Endothelial cell of umbilical vein (primary cell): ENCODE measurements around the gene SLC39A12. TPM values are rescaled to one million over a fixed set of nuclear protein-coding genes. Genes with fewer than 3 reads are reported as not detected.

ENCODE experiments used
- BruUV-seq: library from RNA; stranded (reverse); fragments of 400-500 nt; replicated peaks from 2 replicates; lab custom pipeline; 2021; lab: Mats Ljungman, UMichigan
- CTCF ChIA-PET: fragments of 300-600, 350-600 bp; sonication (Branson Sonifier 250); formaldehyde crosslinking; loops from one replicate; lab custom pipeline; 2021; ENCODE audit warnings: antibody characterized with exemption, inconsistent platforms; lab: Charles Lee
- POLR2A ChIA-PET: fragments of 300-600, 350-600 bp; sonication (Branson Sonifier 250); formaldehyde crosslinking; loops from one replicate; lab custom pipeline; 2021; ENCODE audit warnings: antibody characterized with exemption, inconsistent platforms; lab: Charles Lee
- DNase-seq: peaks from one replicate; pipeline ENCODE4 v3.0.0-alpha.2; 2011; ENCODE audit warnings: low read depth, low spot score
- FAIRE-seq: peaks from 2 replicates; lab custom pipeline; 2011; peaks lifted over from hg19 to GRCh38; lab: Jason Lieb, UNC
- H2AFZ ChIP-seq: 2 replicates; pipeline ENCODE4 v1.6.0; 2012; ENCODE audit warnings: low read depth, low read length, control low read depth, inconsistent platforms
- H3K27ac ChIP-seq: 2 replicates; pipeline ENCODE4 v1.5.1; 2011; ENCODE audit warnings: low read depth, mild to moderate bottlenecking, control low read depth, low read length, moderate library complexity; ENCODE audit not compliant: insufficient read depth
- H3K27me3 ChIP-seq, 2 experiments: 2 replicates each; pipeline versions ENCODE4 v1.6.0 to v1.6.1; 2011; ENCODE audit warnings: low read length in 2 of 2, mixed read lengths in 1 of 2; ENCODE audit not compliant: control insufficient read depth in 2 of 2, insufficient read depth in 2 of 2
- H3K36me3 ChIP-seq, 2 experiments: 2 replicates in 1 of 2; 3 replicates in 1 of 2; pipeline ENCODE4 v1.5.1; 2011; ENCODE audit warnings: low read length in 2 of 2, mild to moderate bottlenecking in 1 of 2, moderate library complexity in 1 of 2; ENCODE audit not compliant: control insufficient read depth in 2 of 2, insufficient read depth in 2 of 2; ENCODE audit errors: extremely low read depth in 1 of 2
- H3K4me1 ChIP-seq: 3 replicates; pipeline ENCODE4 v1.5.1; 2011; ENCODE audit warnings: mild to moderate bottlenecking, low read length; ENCODE audit not compliant: control insufficient read depth, insufficient read depth; ENCODE audit errors: extremely low read depth
- H3K4me2 ChIP-seq: 2 replicates; pipeline ENCODE4 v1.6.1; 2011; ENCODE audit warnings: low read length, control low read depth, mixed read lengths; ENCODE audit not compliant: insufficient read depth
- H3K4me3 ChIP-seq, 3 experiments: fragments of 200-600 bp in 1 of 3; sonication (generic), shearing (Covaris generic) in 1 of 3; replicated peaks in 1 of 3; 2 replicates each; pipeline ENCODE4 v1.5.1; 2011 to 2016; ENCODE audit warnings: control low read depth in 3 of 3, low read length in 3 of 3, mild to moderate bottlenecking in 2 of 3, inconsistent platforms in 1 of 3, low read depth in 1 of 3, moderate library complexity in 1 of 3; ENCODE audit not compliant: insufficient read depth in 1 of 3
- H3K79me2 ChIP-seq: 2 replicates; pipeline ENCODE4 v1.6.0; 2012; ENCODE audit warnings: low read length, inconsistent platforms; ENCODE audit not compliant: control insufficient read depth, insufficient read depth
- H3K9ac ChIP-seq: replicated peaks from 2 replicates; pipeline ENCODE3; 2011; ENCODE audit warnings: low read length, control low read depth; ENCODE audit not compliant: insufficient read depth; ENCODE audit errors: extremely low read depth
- H3K9me1 ChIP-seq: replicated peaks from 3 replicates; pipeline ENCODE4 v1.6.0; 2011; ENCODE audit warnings: mild to moderate bottlenecking, low read length; ENCODE audit not compliant: control insufficient read depth, insufficient read depth; ENCODE audit errors: extremely low read depth
- H3K9me3 ChIP-seq: replicated peaks from 2 replicates; pipeline ENCODE4 v1.5.1; 2012; ENCODE audit warnings: low read length, inconsistent platforms; ENCODE audit not compliant: control insufficient read depth, insufficient read depth
- H4K20me1 ChIP-seq: replicated peaks from 2 replicates; pipeline ENCODE3; 2011; ENCODE audit warnings: mild to moderate bottlenecking, low read length; ENCODE audit not compliant: control insufficient read depth, insufficient read depth; ENCODE audit errors: extremely low read depth
- EZH2 ChIP-seq: IDR thresholded peaks from 2 replicates; pipeline ENCODE4 v1.6.1; 2012; ENCODE audit warnings: borderline replicate concordance, low read depth, mild to moderate bottlenecking, moderate library complexity, low read length, inconsistent platforms; ENCODE audit not compliant: severe bottlenecking
- FOS ChIP-seq: IDR thresholded peaks from 2 replicates; pipeline ENCODE4 v1.6.1; 2011; ENCODE audit warnings: mild to moderate bottlenecking, low read length, moderate library complexity, borderline replicate concordance; ENCODE audit not compliant: insufficient read depth
- GATA2 ChIP-seq: IDR thresholded peaks from 2 replicates; pipeline ENCODE4 v1.7.0; 2011; ENCODE audit warnings: low read depth, mild to moderate bottlenecking, moderate library complexity, mixed read lengths, low read length; ENCODE audit not compliant: insufficient read length, insufficient read depth
- MYC ChIP-seq: IDR thresholded peaks from one replicate; pipeline ENCODE4 v1.6.1; 2011; ENCODE audit warnings: mild to moderate bottlenecking, low read depth, low read length
- POLR2AphosphoS5 ChIP-seq: IDR thresholded peaks from 2 replicates; pipeline ENCODE4 v1.6.1; 2012; ENCODE audit warnings: low read depth, mild to moderate bottlenecking, control low read depth, low read length, moderate library complexity; ENCODE audit not compliant: insufficient read depth
- dilution Hi-C: fragments of 300-500 bp; cut with MboI; formaldehyde crosslinking; loops from one replicate; pipeline ENCODE4 v1.15.0; 2019; ENCODE audit warnings: low sequenced_read_pairs; ENCODE audit not compliant: extremely low pct_ligation_motif_present
- intact Hi-C: fragments of 100-400 bp; cut with micrococcal nuclease; formaldehyde crosslinking; loops from one replicate; pipeline ENCODE4 v1.10.0; 2022
- polyA plus RNA-seq, 4 experiments: library from polyadenylated mRNA; depleted of rRNA in 3 of 4; stranded (reverse) in 3 of 4; unstranded in 1 of 4; fragments of >200 nt; gene quantifications; 2 replicates each; pipeline versions ENCODE4 v1.2.1 to v1.2.3, GENCODE V29; 2011 to 2012; ENCODE audit warnings: missing spikeins in 1 of 4
- total RNA-seq: library from RNA; stranded (reverse); gene quantifications from 2 replicates; pipeline ENCODE4 v1.2.3, GENCODE V29; 2021
- TF ChIP-seq, protein P1 (sequence below): IDR thresholded peaks from 2 replicates; pipeline ENCODE4 v1.6.1; 2011; ENCODE audit not compliant: insufficient read depth, insufficient read length
- TF ChIP-seq, protein P2 (sequence below), 2 donors: IDR thresholded peaks; 1 replicate in 1 of 2; 2 replicates in 1 of 2; pipeline ENCODE4 v1.5.1; 2011; ENCODE audit warnings: low read length in 2 of 2, mild to moderate bottlenecking in 2 of 2, moderate library complexity in 2 of 2, control low read depth in 1 of 2, inconsistent platforms in 1 of 2, low read depth in 1 of 2; ENCODE audit not compliant: insufficient read depth in 1 of 2; ENCODE audit errors: extremely low read depth in 1 of 2

SLC39A12 gene
- total and polyA plus RNA-seq, 2 donors (not counting 3 experiments of a cell fraction or from before 2014, with no cell fraction given), result not detected

DNA sequence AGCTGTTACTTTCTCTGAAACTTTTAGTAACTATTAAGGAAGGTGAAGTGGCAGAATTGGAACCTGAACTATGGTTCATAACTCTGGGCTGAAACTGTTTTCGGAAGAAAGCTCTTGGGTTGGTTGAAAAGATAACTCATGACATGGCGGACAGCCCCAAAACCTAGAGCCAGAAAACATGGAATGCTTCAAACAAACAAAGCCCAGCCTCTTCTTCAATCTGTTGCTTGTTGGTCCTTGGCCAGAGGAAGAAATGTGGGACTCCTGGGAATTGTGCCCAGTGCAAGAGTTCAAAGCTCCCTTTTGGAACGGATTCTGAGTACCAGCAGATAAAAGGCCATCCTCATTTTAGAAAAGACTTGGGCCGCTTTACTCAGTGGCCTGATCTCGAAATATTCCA is 135.6 kb downstream of the SLC39A12 start:
- dilution Hi-C loops, result no loop called here
- Histone ChIP-seq H3K4me3 (no peak overlapping the region), H3K4me2 (no peak overlapping the region), H3K9me3 (no peaks in the 10 kb centered on the region), H3K9ac (no peak overlapping the region), H3K27ac (no peak overlapping the region), H3K9me1 (no peaks in the 10 kb centered on the region), H3K36me3 (no peaks in the 10 kb centered on the region), H2AFZ (no peak overlapping the region), H3K27me3 (no peaks in the 10 kb centered on the region), H3K4me1 (no peaks in the 10 kb centered on the region), H3K79me2 (no peaks in the 10 kb centered on the region), H4K20me1 (no peaks in the 10 kb centered on the region)
- no peak for DNase-seq
- POLR2A ChIA-PET, result no interaction called here
- CTCF ChIA-PET, result no interaction called here
- intact Hi-C loops, result no loop called here
- TF ChIP-seq MYC (no peak), GATA2 (no peak), EZH2 (no peak), FOS (no peak), POLR2AphosphoS5 (no peak)
- TF ChIP-seq, protein P1, sequence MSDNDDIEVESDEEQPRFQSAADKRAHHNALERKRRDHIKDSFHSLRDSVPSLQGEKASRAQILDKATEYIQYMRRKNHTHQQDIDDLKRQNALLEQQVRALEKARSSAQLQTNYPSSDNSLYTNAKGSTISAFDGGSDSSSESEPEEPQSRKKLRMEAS, result no peak
- TF ChIP-seq, protein P2, sequence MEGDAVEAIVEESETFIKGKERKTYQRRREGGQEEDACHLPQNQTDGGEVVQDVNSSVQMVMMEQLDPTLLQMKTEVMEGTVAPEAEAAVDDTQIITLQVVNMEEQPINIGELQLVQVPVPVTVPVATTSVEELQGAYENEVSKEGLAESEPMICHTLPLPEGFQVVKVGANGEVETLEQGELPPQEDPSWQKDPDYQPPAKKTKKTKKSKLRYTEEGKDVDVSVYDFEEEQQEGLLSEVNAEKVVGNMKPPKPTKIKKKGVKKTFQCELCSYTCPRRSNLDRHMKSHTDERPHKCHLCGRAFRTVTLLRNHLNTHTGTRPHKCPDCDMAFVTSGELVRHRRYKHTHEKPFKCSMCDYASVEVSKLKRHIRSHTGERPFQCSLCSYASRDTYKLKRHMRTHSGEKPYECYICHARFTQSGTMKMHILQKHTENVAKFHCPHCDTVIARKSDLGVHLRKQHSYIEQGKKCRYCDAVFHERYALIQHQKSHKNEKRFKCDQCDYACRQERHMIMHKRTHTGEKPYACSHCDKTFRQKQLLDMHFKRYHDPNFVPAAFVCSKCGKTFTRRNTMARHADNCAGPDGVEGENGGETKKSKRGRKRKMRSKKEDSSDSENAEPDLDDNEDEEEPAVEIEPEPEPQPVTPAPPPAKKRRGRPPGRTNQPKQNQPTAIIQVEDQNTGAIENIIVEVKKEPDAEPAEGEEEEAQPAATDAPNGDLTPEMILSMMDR (IDR thresholded peaks at IDR 0.05; ENCODE audit: extremely low read depth in 1 of 2, insufficient read depth in 1 of 2, low read depth in 1 of 2, low read length in 2 of 2), result no peak
- no peak for FAIRE-seq
- BruUV-seq, result no TSS peak

Other genes with a start within 250 kb of the SLC39A12 start
- 0.24 TPM in 1 of 2 replicates, not detected in the other for gene TMEM236, start 199.7 kb upstream of the SLC39A12 start, total RNA-seq
- 0.19 and 0.29 TPM in 2 replicates for gene TMEM236, start 199.7 kb upstream of the SLC39A12 start, polyA plus RNA-seq
- gene MRC1, start 142.6 kb upstream of the SLC39A12 start, total RNA-seq, result 0.12 and 0.13 TPM in 2 replicates
- 0.03 and 0.05 TPM in 2 replicates for gene MRC1, start 142.6 kb upstream of the SLC39A12 start, polyA plus RNA-seq
- gene CACNB2, start 188.5 kb downstream of the SLC39A12 start, total RNA-seq, result not detected in 2 replicates
- gene CACNB2, start 188.5 kb downstream of the SLC39A12 start, polyA plus RNA-seq, result not detected in 2 replicates